A549 (cell line): ENCODE measurements around the gene C8G. TPM values are rescaled to one million over a fixed set of nuclear protein-coding genes. Genes with fewer than 3 reads are reported as not detected.
A peak's percentile ranks its signal among the peaks of the same experiment; 100 is the strongest.

Experiments used
- ATAC-seq, 2 experiments: fragments of 200-7000 bp in 1 of 2; fragments of >200 bp in 1 of 2; cut with Nextera tagmentation in 1 of 2; cut with Tn5 transposase in 1 of 2; 3 replicates each; pipeline versions ENCODE4 v1.8.0 to v1.9.1; 2018 to 2020; ENCODE audit warnings: mild to moderate bottlenecking in 1 of 2, moderate library complexity in 1 of 2
- CTCF ChIA-PET: fragments of 300-600 bp; sonication (Branson Sonifier 250); formaldehyde crosslinking; extraction: SDS; loops from one replicate; lab custom pipeline; 2021; ENCODE audit warnings: antibody characterized with exemption, inconsistent platforms; lab: Yijun Ruan, JAX
- POLR2A ChIA-PET: fragments of 350-600 bp; formaldehyde crosslinking; extraction: SDS; loops from one replicate; lab custom pipeline; 2021; ENCODE audit warnings: antibody characterized with exemption, inconsistent platforms; lab: Yijun Ruan, JAX
- DNase-seq, 2 experiments: peaks; one replicate each; pipeline versions ENCODE4 v3.0.0 to v3.0.0-alpha.2; 2011 to 2016; ENCODE audit warnings: low read depth in 1 of 2, low spot score in 1 of 2
- FAIRE-seq: peaks from 2 replicates; lab custom pipeline; 2011; peaks lifted over from hg19 to GRCh38; lab: Jason Lieb, UNC
- H3K27ac ChIP-seq, 2 experiments: fragments of >200 bp; sonication (Bioruptor Twin); formaldehyde crosslinking; 3 replicates each; pipeline ENCODE4 v1.5.1; 2016 to 2017
- H3K4me1 ChIP-seq: fragments of >200 bp; sonication (Bioruptor Twin); formaldehyde crosslinking; 3 replicates; pipeline ENCODE4 v1.6.1; 2016
- H3K4me2 ChIP-seq: fragments of >200 bp; sonication (Bioruptor Twin); formaldehyde crosslinking; 3 replicates; pipeline ENCODE4 v1.6.1; 2016
- H3K4me3 ChIP-seq: fragments of >200 bp; sonication (Bioruptor Twin); formaldehyde crosslinking; 3 replicates; pipeline ENCODE4 v1.5.1; 2016
- H3K9me3 ChIP-seq: fragments of >200 bp; sonication (Bioruptor Twin); formaldehyde crosslinking; 3 replicates; pipeline ENCODE4 v1.6.1; 2016
- CHD2 ChIP-seq: fragments of 150-350 bp; IDR thresholded peaks from 2 replicates; pipeline ENCODE4 v1.6.1; 2014; ENCODE audit warnings: low read length; ENCODE audit not compliant: partially characterized antibody
- CTCF ChIP-seq: fragments of >200 bp; sonication (Bioruptor Twin); formaldehyde crosslinking; IDR thresholded peaks from 3 replicates; pipeline ENCODE4 v1.5.1; 2016
- HOXB5 ChIP-seq: fragments of 250-450 bp; sonication (Bioruptor Pico); IDR thresholded peaks from 2 replicates; pipeline ENCODE4 v1.5.0; 2020; ENCODE audit warnings: mild to moderate bottlenecking, moderate library complexity
- KDM1A ChIP-seq: fragments of 200-600 bp; sonication (generic); IDR thresholded peaks from 2 replicates; pipeline ENCODE4 v1.6.1; 2016; ENCODE audit warnings: low read depth, mild to moderate bottlenecking
- KDM5A ChIP-seq: fragments of 200-600 bp; sonication (generic); IDR thresholded peaks from 2 replicates; pipeline ENCODE4 v1.6.1; 2016; ENCODE audit warnings: antibody characterized with exemption, mild to moderate bottlenecking
- MAX ChIP-seq: IDR thresholded peaks from 2 replicates; pipeline ENCODE4 v1.6.1; 2012
- NFE2L2 ChIP-seq: fragments of 150-350 bp; conservative IDR thresholded peaks from 2 replicates; pipeline ENCODE4 v1.6.1; 2014; ENCODE audit warnings: low read length
- NPAS2 ChIP-seq: fragments of 250-450 bp; sonication (Bioruptor Pico); IDR thresholded peaks from 2 replicates; pipeline ENCODE4 v1.8.0; 2022; ENCODE audit warnings: mild to moderate bottlenecking, moderate library complexity, borderline replicate concordance
- POLR2AphosphoS2 ChIP-seq: conservative IDR thresholded peaks from 2 replicates; pipeline ENCODE4 v1.6.1; 2012; ENCODE audit warnings: low read length, improper control_type of control experiment, inconsistent platforms
- REST ChIP-seq: fragments of 200-600 bp; sonication (generic); IDR thresholded peaks from 2 replicates; pipeline ENCODE4 v1.6.1; 2016; ENCODE audit warnings: antibody characterized with exemption, mild to moderate bottlenecking, moderate library complexity
- ZC3H11A ChIP-seq: fragments of 450-650 bp; IDR thresholded peaks from 2 replicates; pipeline ENCODE4 v1.6.1; 2014; ENCODE audit warnings: antibody characterized with exemption, mild to moderate bottlenecking
- ZNF302 ChIP-seq: fragments of 250-450 bp; sonication (Bioruptor Pico); IDR thresholded peaks from 2 replicates; pipeline ENCODE4 v1.9.0; 2021; ENCODE audit warnings: inconsistent platforms, mild to moderate bottlenecking, moderate library complexity
- WGBS: methylation state at CpG from one replicate; pipeline ENCODE4 v1.1.6; 2017; ENCODE audit errors: missing lambda C conversion rate; 5-methylcytosine and 5-hydroxymethylcytosine counted together
- polyA plus RNA-seq, 4 experiments: library from polyadenylated mRNA; depleted of rRNA in 3 of 4; stranded (reverse); fragments of >200 nt; fragmentation: RNase III in 1 of 4; extraction: RNeasy Plus Mini Kit Qiagen cat#74134 plus additional on column Dnase treatment in 1 of 4; gene quantifications; 2 replicates in 3 of 4; 3 replicates in 1 of 4; pipeline ENCODE4 v1.2.3, GENCODE V29; 2011 to 2017

C8G gene
- polyA plus RNA-seq, 2 of the 4 experiments (the other 2 are of a cell fraction), result 0.45 to 1.3 TPM

- TF ChIP-seq REST (no peak), ZNF302 (no peak), CHD2 (no peak)
These were observed 29.9 kb downstream of the C8G start (continued) for GRCh38 chr9:136974817-136975535.

GRCh38 chr9:136975644-136976043, 30.6 kb downstream of the C8G start:
- Histone ChIP-seq H3K27ac (no peak overlapping the region), H3K4me2 (no peak overlapping the region), H3K4me1 (peaks cover 14% of the 10 kb centered on the region), H3K4me3 (no peak overlapping the region), H3K9me3 (no peaks in the 10 kb centered on the region)
- DNase-seq, result no peak
- FAIRE-seq, result no peak
- 85% methylated on average over 13 of the region's 14 CpGs for WGBS
- ATAC-seq, result no peak
- 0 out of 3 replicates have a peak, but pooled peaks have one; percentile 8 for TF ChIP-seq CTCF
- TF ChIP-seq NPAS2, result no peak
- ChIA-PET CTCF (interaction anchor here (1.0 to 7.8 kb wide), 7 partner anchors 9 to 60 kb away, joined by 3 to 64 read pairs (median 5); partner anchors contain the start of genes ABCA2, C8G and FBXW5), POLR2A (no interaction called here)

- POLR2A ChIA-PET, result no interaction called here
- FAIRE-seq (no peak), ATAC-seq (no peak), DNase-seq (no peak)
- CTCF ChIA-PET, result interaction anchor here (7.8 kb wide), 1 partner anchor 31 kb away, joined by 64 read pairs; the partner anchor contains the start of genes C8G and FBXW5
- Histone ChIP-seq H3K4me2 (peak within 1 kb of the TSS; percentile 81), H3K27ac (peak within 1 kb of the TSS; percentile 52 to 94), H3K9me3 (no peaks in the 10 kb centered on the region), H3K4me1 (peaks cover 14% of the 10 kb centered on the region), H3K4me3 (peak within 1 kb of the TSS; percentile 45)
- no peak for TF ChIP-seq KDM5A
- no peak for TF ChIP-seq MAX
- TF ChIP-seq HOXB5 (CRISPR knock-in tag), result no peak
- TF ChIP-seq NFE2L2, result no peak
- WGBS, result 85% methylated on average over 10 of the region's 10 CpGs
These were observed 32.2 kb downstream of the C8G start, which contains the start of gene PTGDS for GRCh38 chr9:136977223-136977622. Gene PTGDS (plus strand): TSS chr9:136977504. CDS start chr9:136977579, 75 bp downstream.

- no peaks in the 10 kb centered on the region for H3K9me3 ChIP-seq
- no peak for DNase-seq
- peak overlapping the region; percentile 52 to 94 for H3K27ac ChIP-seq
- no peak for ATAC-seq
- TF ChIP-seq KDM1A, result no peak
- TF ChIP-seq ZC3H11A, result no peak
- TF ChIP-seq NPAS2, result no peak
- TF ChIP-seq POLR2AphosphoS2, result no peak
- 82% methylated on average over 2 of the region's 33 CpGs for WGBS
- ChIA-PET CTCF (interaction anchor here (0.8 to 1.9 kb wide), 5 partner anchors 15 to 57 kb away, joined by 3 to 6 read pairs (median 3); partner anchors contain the start of gene PAXX), POLR2A (interaction anchor here (0.6 to 1.5 kb wide), 5 partner anchors 14 to 92 kb away, joined by 3 to 20 read pairs (median 3); partner anchors contain the start of genes PAXX and TRAF2)
- H3K4me3 ChIP-seq, result peak overlapping the region; percentile 45
- peaks cover 14% of the 10 kb centered on the region for H3K4me1 ChIP-seq
- H3K4me2 ChIP-seq, result peak overlapping the region; percentile 81
- FAIRE-seq, result no peak
These were observed 32.6 kb downstream of the C8G start for GRCh38 chr9:136977649-136978072.
